Body of pancreas (tissue), 4 donors: ENCODE measurements around the gene MYRIP.

Source experiments
- CTCF ChIP-seq, 7 experiments: fragments of 450-650 bp in 4 of 7; fragments of 200-600 bp in 3 of 7; sonication (generic) in 3 of 7; IDR thresholded peaks; one replicate each; pipeline ENCODE4 v1.5.1; 2016 to 2019; ENCODE audit warnings: antibody characterized with exemption in 7 of 7
- POLR2A ChIP-seq, 3 donors: fragments of 450-650 bp; IDR thresholded peaks; one replicate each; pipeline ENCODE4 v1.6.1; 2016; ENCODE audit warnings: antibody characterized with exemption in 3 of 3, mild to moderate bottlenecking in 2 of 3

DNA sequence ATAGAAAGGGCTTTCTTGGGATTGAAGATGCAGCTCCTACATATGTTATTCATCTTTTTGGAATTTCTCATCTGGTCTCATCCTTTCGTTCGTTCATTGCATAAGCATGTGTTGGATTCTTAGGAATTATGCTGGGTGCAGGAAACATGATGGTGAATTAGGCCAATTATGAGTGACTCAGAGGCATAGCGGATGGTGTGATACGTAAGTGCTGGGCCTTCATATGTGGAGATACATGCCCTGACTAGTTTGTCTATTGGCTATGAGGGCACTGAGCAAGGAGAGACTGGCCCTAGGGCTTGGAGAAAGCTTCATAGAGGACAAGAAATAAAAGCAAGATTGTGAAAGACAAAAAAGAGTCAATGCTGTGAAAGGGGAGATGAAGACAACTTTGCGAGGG, 235.1 kb downstream of the MYRIP start:
- TF ChIP-seq CTCF (IDR thresholded peaks at IDR 0.05), result no peak
- no peak for TF ChIP-seq POLR2A (IDR thresholded peaks at IDR 0.05)
